Neural cell (in vitro differentiated cells): ENCODE results near the gene ZNF587. TPM values are rescaled to one million over a fixed set of nuclear protein-coding genes. Genes with fewer than 3 reads are reported as not detected.
"Not testable (repeated sequence)": the region's sequence is repeated elsewhere in the genome, so short reads cannot be mapped to it uniquely, and the experiment has no call there.

ENCODE experiments used
- H2AFZ ChIP-seq: fragments of 200-600, 300-800 bp; sonication (generic), shearing (Covaris generic); 2 replicates; pipeline ENCODE4 v1.6.0; 2014; ENCODE audit warnings: low read depth, mild to moderate bottlenecking, antibody characterized with exemption, low read length, moderate library complexity
- H3F3A ChIP-seq: fragments of 200-600 bp; shearing (Covaris generic); 2 replicates; pipeline ENCODE4 v1.6.1; 2016; ENCODE audit warnings: mild to moderate bottlenecking, moderate library complexity, mixed read lengths, antibody characterized with exemption, low read length; ENCODE audit not compliant: insufficient read depth, poor library complexity, severe bottlenecking
- H3K27ac ChIP-seq: fragments of 200-600, 300-800 bp; sonication (generic), shearing (Covaris generic); 2 replicates; pipeline ENCODE4 v1.5.1; 2014; ENCODE audit warnings: mild to moderate bottlenecking, low read length, moderate library complexity
- H3K27me3 ChIP-seq: fragments of 300-800, 200-600 bp; sonication (generic), shearing (Covaris generic); 2 replicates; pipeline ENCODE4 v1.6.0; 2014; ENCODE audit warnings: mild to moderate bottlenecking, low read depth, low read length, moderate library complexity; ENCODE audit not compliant: insufficient read depth
- H3K36me3 ChIP-seq: fragments of 300-800, 200-600 bp; sonication (generic), shearing (Covaris generic); 2 replicates; pipeline ENCODE4 v1.5.1; 2014; ENCODE audit warnings: mild to moderate bottlenecking, antibody characterized with exemption, low read length, moderate library complexity; ENCODE audit not compliant: insufficient read depth
- H3K4me2 ChIP-seq: fragments of 300-800, 200-600 bp; sonication (generic), shearing (Covaris generic); 2 replicates; pipeline ENCODE4 v1.6.0; 2014; ENCODE audit warnings: mild to moderate bottlenecking, low read length
- H3K4me3 ChIP-seq: fragments of 300-800, 200-600 bp; sonication (generic), shearing (Covaris generic); 2 replicates; pipeline ENCODE4 v1.5.1; 2014; ENCODE audit warnings: mild to moderate bottlenecking, low read length, moderate library complexity
- H3K79me2 ChIP-seq: fragments of 200-600 bp; shearing (Covaris generic); replicated peaks from 2 replicates; pipeline ENCODE4 v1.6.0; 2014; ENCODE audit warnings: mild to moderate bottlenecking, low read length, moderate library complexity; ENCODE audit not compliant: insufficient read depth
- H3K9ac ChIP-seq: fragments of 300-800, 200-600 bp; sonication (generic), shearing (Covaris generic); 2 replicates; pipeline ENCODE4 v1.6.1; 2016; ENCODE audit warnings: mild to moderate bottlenecking, low read length, mixed read lengths
- H3K9me2 ChIP-seq: fragments of 200-600 bp; shearing (Covaris generic); 2 replicates; pipeline ENCODE4 v1.6.1; 2016; ENCODE audit warnings: mild to moderate bottlenecking, low read length, mixed read lengths; ENCODE audit not compliant: insufficient read depth
- H3K9me3 ChIP-seq: fragments of 200-600, 300-800 bp; sonication (generic), shearing (Covaris generic); 2 replicates; pipeline ENCODE4 v1.6.1; 2016; ENCODE audit warnings: mild to moderate bottlenecking, mixed run types, low read length, moderate library complexity, mixed read lengths
- H4K20me1 ChIP-seq: fragments of 200-600 bp; shearing (Covaris generic); 2 replicates; pipeline ENCODE4 v1.6.1; 2016; ENCODE audit warnings: mild to moderate bottlenecking, mixed run types; ENCODE audit not compliant: insufficient read depth
- EP300 ChIP-seq: fragments of 450-650 bp; conservative IDR thresholded peaks from 2 replicates; pipeline ENCODE4 v1.6.1; 2014; ENCODE audit warnings: antibody characterized with exemption, mild to moderate bottlenecking, moderate library complexity; ENCODE audit not compliant: poor library complexity, severe bottlenecking
- EZH2 ChIP-seq: fragments of 200-600, 300-800 bp; shearing (Covaris generic), sonication (generic); IDR thresholded peaks from 2 replicates; pipeline ENCODE4 v1.6.1; 2014; ENCODE audit warnings: antibody characterized with exemption, low read length, borderline replicate concordance, mild to moderate bottlenecking; ENCODE audit not compliant: insufficient read depth, poor library complexity, severe bottlenecking
- MXI1 ChIP-seq: fragments of 450-650 bp; conservative IDR thresholded peaks from 2 replicates; pipeline ENCODE4 v1.6.1; 2014; ENCODE audit warnings: antibody characterized with exemption, mild to moderate bottlenecking; ENCODE audit not compliant: poor library complexity, severe bottlenecking
- POLR2AphosphoS5 ChIP-seq: IDR thresholded peaks from 2 replicates; pipeline ENCODE4 v1.6.1; 2012
- RAD21 ChIP-seq: fragments of 450-650 bp; conservative IDR thresholded peaks from 2 replicates; pipeline ENCODE4 v1.6.1; 2014; ENCODE audit warnings: antibody characterized with exemption, mild to moderate bottlenecking, moderate library complexity
- REST ChIP-seq: IDR thresholded peaks from 2 replicates; pipeline ENCODE4 v1.6.1; 2012; ENCODE audit warnings: borderline replicate concordance
- SMC3 ChIP-seq: fragments of 450-650 bp; conservative IDR thresholded peaks from 2 replicates; pipeline ENCODE4 v1.6.1; 2014; ENCODE audit warnings: antibody characterized with exemption, mild to moderate bottlenecking, moderate library complexity; ENCODE audit not compliant: poor library complexity
- TAF1 ChIP-seq: IDR thresholded peaks from 2 replicates; pipeline ENCODE4 v1.6.1; 2012; ENCODE audit warnings: low read depth
- polyA plus RNA-seq: library from polyadenylated mRNA; depleted of rRNA; stranded (reverse); fragments of >200 nt; gene quantifications from 2 replicates; pipeline ENCODE4 v1.2.3, GENCODE V29; 2014
- TF ChIP-seq, protein P1 (sequence below): fragments of 450-650 bp; IDR thresholded peaks from 2 replicates; pipeline ENCODE4 v1.5.1; 2014; ENCODE audit warnings: antibody characterized with exemption, mild to moderate bottlenecking, moderate library complexity; ENCODE audit not compliant: poor library complexity, severe bottlenecking

ZNF587 gene
- polyA plus RNA-seq, 1 donor from 2014 or later = 16.8 TPM

DNA sequence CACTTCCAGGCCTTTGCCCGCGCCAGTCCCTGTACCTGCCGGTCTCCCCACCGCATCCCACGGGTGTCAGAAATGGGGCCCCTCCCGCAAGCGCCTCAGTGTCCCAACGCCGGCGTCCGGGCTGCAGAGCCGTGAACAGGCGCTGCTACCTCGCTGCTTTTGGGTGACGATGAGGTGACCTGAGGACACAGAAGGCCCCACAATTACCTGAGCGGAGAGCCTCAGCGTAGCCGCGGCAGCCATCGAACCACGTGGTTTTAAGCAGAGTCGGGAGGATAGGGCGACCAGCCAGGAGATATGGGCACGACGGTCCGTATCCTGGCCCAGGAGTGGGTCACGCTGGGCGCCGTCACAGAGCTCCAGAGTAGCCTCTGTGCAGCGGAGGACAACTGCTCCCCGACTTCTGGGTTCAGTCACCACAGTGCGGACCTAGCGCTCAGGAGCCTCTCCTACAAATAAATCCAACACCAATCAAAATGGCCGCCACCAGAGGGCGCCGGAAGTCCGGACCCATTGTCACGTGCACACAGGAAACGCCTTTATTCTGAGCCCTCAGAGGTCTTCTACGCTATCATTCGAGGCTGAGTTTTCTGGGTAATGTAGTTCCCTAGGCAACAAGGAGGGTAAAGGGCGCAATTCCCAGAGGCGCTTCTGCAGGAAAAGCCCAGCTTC, 39.0 kb downstream of the ZNF587 start, which contains the start of gene ZNF814:
Gene ZNF814 (minus strand): TSS at position 478 of the 672 bp plus-strand sequence. CDS start 235 bp downstream, at position 243.
- no peaks in the 10 kb centered on the region for H4K20me1 ChIP-seq
- no peaks in the 10 kb centered on the region for H3K27me3 ChIP-seq
- H2AFZ ChIP-seq = peak within 1 kb of the TSS; percentile 61
- peaks cover 29% of the 10 kb centered on the region for H3K79me2 ChIP-seq
- peak within 1 kb of the TSS; percentile 85 for H3K27ac ChIP-seq
- TF ChIP-seq SMC3 (peak; percentile 72), REST (peak; percentile 72), RAD21 (peak; percentile 53), MXI1 (peak; percentile 99), TAF1 (peak; percentile 82), EP300 (peak; percentile 14), EZH2 (no peak), POLR2AphosphoS5 (peak; percentile 84)
- TF ChIP-seq, protein P1, sequence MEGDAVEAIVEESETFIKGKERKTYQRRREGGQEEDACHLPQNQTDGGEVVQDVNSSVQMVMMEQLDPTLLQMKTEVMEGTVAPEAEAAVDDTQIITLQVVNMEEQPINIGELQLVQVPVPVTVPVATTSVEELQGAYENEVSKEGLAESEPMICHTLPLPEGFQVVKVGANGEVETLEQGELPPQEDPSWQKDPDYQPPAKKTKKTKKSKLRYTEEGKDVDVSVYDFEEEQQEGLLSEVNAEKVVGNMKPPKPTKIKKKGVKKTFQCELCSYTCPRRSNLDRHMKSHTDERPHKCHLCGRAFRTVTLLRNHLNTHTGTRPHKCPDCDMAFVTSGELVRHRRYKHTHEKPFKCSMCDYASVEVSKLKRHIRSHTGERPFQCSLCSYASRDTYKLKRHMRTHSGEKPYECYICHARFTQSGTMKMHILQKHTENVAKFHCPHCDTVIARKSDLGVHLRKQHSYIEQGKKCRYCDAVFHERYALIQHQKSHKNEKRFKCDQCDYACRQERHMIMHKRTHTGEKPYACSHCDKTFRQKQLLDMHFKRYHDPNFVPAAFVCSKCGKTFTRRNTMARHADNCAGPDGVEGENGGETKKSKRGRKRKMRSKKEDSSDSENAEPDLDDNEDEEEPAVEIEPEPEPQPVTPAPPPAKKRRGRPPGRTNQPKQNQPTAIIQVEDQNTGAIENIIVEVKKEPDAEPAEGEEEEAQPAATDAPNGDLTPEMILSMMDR = peak; percentile 73
- peak within 1 kb of the TSS; percentile 46 for H3K4me2 ChIP-seq
- H3K9me3 ChIP-seq = no peaks in the 10 kb centered on the region
- H3K4me3 ChIP-seq = peak within 1 kb of the TSS; percentile 80
- no peaks in the 10 kb centered on the region for H3K9me2 ChIP-seq
- no peaks in the 10 kb centered on the region for H3F3A ChIP-seq
- H3K36me3 ChIP-seq = no peaks in the 10 kb centered on the region
- peak within 1 kb of the TSS; percentile 82 for H3K9ac ChIP-seq

- H3K9me3 ChIP-seq, H2AFZ ChIP-seq, H3F3A ChIP-seq, H3K27ac ChIP-seq, H4K20me1 ChIP-seq, H3K4me3 ChIP-seq, H3K4me2 ChIP-seq, H3K9ac ChIP-seq, H3K36me3 ChIP-seq, H3K9me2 ChIP-seq, H3K27me3 ChIP-seq: not testable (repeated sequence)
- H3K79me2 ChIP-seq = peaks cover 11% of the 10 kb centered on the region
Observed at GRCh38 chr19:57890706-57891105, 41.0 kb downstream of the ZNF587 start.
